NB4 (cell line): Measurements from ENCODE around the gene CDK4.

Source experiments
- CTCF ChIP-seq: IDR thresholded peaks from one replicate; pipeline ENCODE4 v1.5.1; 2012; ENCODE audit warnings: low read depth, low read length
- MAX ChIP-seq: IDR thresholded peaks from 2 replicates; pipeline ENCODE4 v1.6.1; 2011; ENCODE audit warnings: low read depth, low read length
- POLR2A ChIP-seq: IDR thresholded peaks from 2 replicates; pipeline ENCODE4 v1.6.1; 2011; ENCODE audit warnings: mild to moderate bottlenecking; ENCODE audit not compliant: insufficient read length; ENCODE audit errors: extremely low read depth

GRCh38 chr12:57754411-57755193, 2.5 kb upstream of the CDK4 start, which contains the start of gene MARCHF9:
- TF ChIP-seq CTCF (no peak), MAX (no peak), POLR2A (no peak)
